Right ventricle myocardium superior (tissue), 1 donor: ENCODE data around the gene ATPAF2. TPM values are rescaled to one million over a fixed set of nuclear protein-coding genes. Genes with fewer than 3 reads are reported as not detected.

ENCODE experiments used
- ATAC-seq: fragments of 200-7000 bp; cut with Tn5 transposase; one replicate; pipeline ENCODE4 v1.9.1; 2020; ENCODE audit warnings: mild to moderate bottlenecking; ENCODE audit not compliant: poor library complexity
- DNase-seq: peaks from one replicate; pipeline ENCODE4 v3.0.0-alpha.2; 2020
- intact Hi-C: fragments of 100-400 bp; cut with DNase I; formaldehyde crosslinking; loops from one replicate; pipeline ENCODE4 v1.11.2; 2022
- long read RNA-seq: library from polyadenylated mRNA; unstranded; transcript quantifications from one replicate; pipeline ENCODE4 v2.0.0, GENCODE V29; 2021
- total RNA-seq: library from RNA; stranded (reverse); fragmentation: NEBNext Ultra II Directional; extraction: Animal tissue kit (Norgen Biotek cat#: 25700); gene quantifications from one replicate; pipeline ENCODE4 v1.2.1, GENCODE V29; 2021
- donor health status: DM: no; HTN: yes; CAD: no; lungs with severe emphysema.

Gene ATPAF2
- 34.1 TPM for total RNA-seq
- long read RNA-seq, transcript ATPAF2-206 (8 exons, 1,564 nt): major isoform, 41 of 53 reads
- long read RNA-seq, partial matches to known transcripts: 1 of 53 reads
- long read RNA-seq, other reads (novel, unspliced or antisense): 11 of 53 reads

DNA sequence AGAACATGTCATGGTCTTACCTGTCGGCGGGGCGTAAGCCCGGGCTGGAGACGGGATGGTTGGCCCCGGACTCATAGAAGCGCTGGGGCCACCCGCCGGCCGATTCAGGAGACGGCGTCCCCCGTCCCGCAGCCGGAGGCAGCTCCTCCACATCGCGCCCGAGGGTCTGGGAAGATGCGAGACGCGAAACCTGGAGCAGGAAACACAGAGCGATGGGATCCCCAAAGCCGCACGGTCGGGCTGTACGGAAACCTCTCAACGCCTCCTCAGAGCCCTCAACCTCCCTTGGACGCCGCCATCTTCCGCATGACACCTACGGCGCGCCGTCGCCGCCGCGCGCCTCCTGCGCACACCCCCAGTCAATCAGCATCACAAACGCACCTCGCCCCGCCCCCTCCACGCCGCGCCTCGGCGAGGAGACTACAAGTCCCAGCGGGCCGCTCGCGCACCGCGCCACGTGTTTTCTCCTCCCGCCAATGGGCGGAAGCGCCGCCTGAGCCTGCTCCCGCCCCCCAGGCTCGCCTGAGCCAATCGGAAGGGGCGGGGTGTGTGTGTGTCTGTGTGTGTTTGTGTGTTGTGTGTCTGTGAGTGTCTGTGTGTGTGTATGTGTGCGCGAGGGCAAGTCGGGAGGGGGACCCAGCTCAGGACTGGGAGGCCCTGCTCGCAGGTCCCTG, at the start of gene ATPAF2, which contains the start of gene GID4:
Gene ATPAF2, minus strand, starts transcription at position 308 of the 674 bp plus-strand sequence. Its CDS starts 155 bp downstream, at position 153.
Gene GID4, plus strand, starts transcription at position 548 of the 674 bp plus-strand sequence. Its CDS starts 57 bp downstream, at position 605.
- ATAC-seq (peak; percentile 97), DNase-seq (peak; percentile 100)
- intact Hi-C loops: loop anchor here (5.0 to 10.0 kb wide), 2 partner anchors 64 to 357 kb away; partner anchors contain the start of genes DRC3, RAI1 and TOM1L2

DNA sequence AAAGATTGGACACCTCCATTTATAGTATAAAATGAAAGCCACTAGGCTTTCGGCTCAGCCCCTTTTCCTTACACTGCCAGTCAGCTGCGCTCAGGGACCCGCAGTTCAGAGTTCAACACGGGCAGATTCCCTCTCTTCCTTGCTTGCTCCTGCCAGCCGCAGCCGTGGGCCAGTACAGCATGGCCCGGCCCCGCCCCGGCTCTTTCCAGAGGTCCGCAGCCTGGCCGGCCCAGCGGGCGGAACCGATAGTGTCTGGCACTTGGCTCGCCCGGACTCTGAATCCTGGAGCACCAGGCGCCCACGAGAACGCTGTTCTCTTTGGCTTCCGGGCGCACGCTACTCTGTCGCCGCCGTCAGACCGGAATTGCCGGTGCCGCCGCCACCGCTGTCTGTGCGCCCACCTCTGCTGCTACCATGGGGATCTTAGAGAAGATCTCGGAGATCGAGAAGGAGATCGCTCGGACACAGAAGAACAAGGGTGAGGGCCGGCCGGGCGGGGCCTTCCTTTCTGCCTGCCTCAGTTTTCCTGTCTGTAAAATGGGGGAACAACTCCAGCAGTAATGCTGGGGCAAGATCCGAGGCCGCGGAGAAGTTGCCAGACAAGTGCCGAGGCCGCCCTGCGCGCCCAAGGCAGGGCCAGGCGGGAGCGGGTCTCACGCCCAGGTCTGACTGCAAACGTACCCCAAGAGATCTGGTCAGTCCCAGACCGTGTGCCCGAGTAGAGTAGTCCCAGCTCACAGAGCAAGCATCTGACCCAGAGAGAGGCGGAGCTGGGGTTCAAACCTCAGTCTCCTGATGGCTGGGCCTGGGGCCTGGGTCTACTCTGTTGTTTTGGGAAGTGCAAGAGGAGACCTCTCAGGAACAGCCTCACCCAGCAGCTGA, 48.9 kb upstream of the ATPAF2 start, which contains the start of gene DRG2:
Gene DRG2, plus strand, starts transcription at position 339 of the 882 bp plus-strand sequence. Its CDS starts 76 bp downstream, at position 415.
- ATAC-seq: peak; percentile 98
- intact Hi-C loops: no loop called here
- DNase-seq: peak; percentile 95

DNA sequence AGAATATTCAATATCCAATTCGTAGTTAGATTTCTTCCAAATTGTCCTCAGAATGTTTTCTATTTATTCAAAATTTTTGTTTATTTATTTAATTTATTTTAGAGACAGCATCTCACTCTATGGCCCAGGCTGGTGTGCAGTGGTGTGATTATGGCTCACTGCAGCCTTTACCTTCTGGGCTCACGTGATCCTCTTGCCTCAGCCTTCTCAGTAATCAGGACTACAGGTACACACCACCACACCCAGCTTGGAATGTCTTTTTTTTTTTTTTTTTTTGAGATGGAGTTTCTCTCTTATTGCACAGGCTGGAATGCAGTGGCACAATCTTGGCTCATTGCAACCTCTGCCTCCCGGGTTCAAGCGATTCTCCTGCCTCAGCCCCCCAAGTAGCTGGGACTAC, 45.3 kb upstream of the ATPAF2 start:
- ATAC-seq: no peak
- no peak for DNase-seq
- intact Hi-C loops: no loop called here

DNA sequence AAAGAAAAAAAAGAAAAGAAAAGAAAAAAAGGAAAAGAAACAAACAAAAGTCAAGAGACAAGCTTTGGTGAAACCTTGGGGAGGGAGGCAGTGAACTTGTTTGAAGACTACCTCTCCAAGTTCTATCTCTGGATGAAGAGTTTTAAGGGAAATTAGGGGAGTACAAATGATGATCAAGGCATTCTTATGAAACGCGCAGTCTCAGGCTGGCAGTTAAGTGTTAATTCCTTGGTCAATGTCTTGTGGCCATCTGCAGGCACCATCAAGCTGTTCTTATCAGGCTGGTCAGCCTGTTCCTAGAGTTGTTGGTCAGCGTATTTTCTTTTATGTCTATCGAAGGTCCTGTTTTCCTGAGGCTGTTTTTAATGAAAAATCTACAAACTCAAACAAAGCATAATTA, 40.6 kb upstream of the ATPAF2 start:
- ATAC-seq: no peak
- DNase-seq: no peak
- intact Hi-C loops: no loop called here

DNA sequence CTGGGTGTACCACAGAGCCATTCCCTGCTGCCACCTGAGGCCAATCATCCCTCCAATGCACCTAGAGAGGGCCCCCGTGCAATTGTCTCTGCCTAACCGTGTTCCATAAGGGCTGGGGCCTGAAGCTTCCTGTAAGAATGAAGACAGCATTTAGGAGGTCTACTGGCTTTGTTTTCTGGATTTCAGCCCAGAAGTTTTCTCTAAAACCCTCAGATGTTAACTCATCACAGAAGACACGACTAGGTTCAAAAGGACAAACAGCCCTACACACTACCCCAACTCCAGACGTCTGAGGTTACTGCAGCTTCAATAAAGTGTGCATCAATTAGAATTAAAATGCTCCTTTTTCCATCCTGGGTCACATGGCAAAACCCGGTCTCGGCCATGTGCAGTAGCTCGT, 38.0 kb upstream of the ATPAF2 start:
- intact Hi-C loops: no loop called here
- DNase-seq: no peak
- no peak for ATAC-seq

DNA sequence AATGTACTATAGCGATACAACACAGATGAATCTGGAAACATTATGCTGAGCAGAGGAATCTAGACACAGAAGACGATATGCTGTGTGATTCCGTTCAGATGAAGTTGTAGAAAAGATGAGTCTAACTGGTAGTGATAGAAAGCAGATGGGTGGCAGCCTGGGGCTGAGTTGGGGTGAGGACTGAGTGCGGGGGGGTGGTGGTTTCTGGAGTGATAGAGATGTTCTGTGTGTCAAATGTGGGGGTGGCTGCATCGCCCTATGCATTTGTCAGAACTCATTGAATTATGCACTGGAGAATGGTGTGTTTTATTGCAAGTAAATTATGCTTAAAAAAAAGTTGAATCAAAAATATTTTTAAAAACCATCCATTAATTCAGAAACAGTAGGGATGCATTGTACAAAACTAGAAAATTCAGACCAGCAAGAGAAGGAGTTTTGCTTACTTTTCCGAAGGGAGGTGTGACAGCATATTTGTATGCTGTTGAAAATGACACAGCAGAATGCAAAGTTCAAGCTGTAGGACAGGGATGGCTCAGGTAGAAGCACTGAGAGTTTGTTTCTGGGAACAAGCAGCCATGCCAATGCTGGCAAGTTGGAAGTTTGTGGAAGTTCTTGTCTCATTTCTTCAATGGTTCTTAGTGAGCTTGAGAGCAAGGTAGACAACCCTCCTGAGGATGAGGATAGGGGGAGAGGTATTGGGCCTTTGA, 35.8 kb upstream of the ATPAF2 start:
- intact Hi-C loops: no loop called here
- ATAC-seq (no peak), DNase-seq (no peak)

DNA sequence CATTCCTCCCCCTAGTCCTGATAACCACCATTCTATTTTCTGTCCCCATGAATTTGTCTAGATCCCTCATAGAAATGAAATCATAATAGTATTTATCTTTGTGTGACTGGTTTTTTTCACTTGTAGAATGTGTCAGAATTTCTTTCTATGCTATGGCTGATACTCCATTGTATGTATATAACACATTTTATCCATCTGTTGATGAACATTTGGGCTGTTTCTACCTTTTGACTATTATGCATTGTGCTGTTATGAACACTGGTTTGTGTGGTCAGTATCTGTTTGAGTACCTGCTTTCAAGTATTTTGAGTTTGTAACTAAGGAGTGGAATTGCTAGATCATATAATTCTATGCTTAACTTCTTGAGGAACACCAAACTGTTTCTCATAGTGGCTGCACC, 32.8 kb upstream of the ATPAF2 start:
- intact Hi-C loops: no loop called here
- DNase-seq (no peak), ATAC-seq (no peak)

DNA sequence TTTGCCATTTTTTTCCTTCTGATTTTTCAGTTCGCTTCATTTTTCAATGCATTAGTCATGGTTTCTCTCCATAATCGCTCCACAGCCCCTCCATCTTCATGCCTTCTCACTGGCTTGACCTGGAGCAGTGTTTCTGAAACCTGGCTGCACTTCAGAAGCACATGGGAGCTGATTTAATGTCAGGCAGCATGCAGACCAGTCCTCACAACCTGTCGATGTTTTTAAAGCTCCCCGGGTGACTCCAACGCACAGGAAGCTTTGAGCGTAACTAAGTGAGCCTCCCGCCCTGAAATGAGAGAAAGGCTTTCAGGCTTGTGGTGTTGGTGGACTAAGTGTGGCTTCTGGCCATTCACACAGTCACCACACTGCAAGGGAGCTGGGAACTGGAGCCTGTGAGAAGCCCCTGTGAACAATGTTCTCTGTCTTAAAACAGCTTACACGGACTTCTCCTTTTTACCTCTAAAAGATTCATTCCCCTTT, 31.9 kb upstream of the ATPAF2 start:
- intact Hi-C loops: no loop called here
- ATAC-seq: no peak
- DNase-seq: no peak

DNA sequence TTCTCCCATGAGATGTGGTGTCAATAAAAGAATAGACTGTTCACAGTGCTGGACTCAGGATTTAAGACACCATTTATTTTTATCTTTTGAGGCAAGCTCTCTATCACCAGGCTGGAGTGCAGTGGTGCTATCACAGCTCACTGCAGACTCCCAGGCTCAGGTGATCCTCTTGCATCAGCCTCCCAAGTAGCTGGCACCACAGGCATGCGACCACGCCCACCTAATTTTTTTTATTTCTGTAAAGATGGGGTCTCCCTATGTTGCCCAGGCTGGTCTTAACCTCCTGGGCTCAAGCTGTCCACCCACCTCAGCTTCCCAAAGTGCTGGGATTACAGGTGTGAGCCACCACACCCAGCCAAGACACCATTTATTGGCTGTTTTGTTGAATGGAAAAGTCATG, 30.1 kb upstream of the ATPAF2 start:
- intact Hi-C loops: no loop called here

DNA sequence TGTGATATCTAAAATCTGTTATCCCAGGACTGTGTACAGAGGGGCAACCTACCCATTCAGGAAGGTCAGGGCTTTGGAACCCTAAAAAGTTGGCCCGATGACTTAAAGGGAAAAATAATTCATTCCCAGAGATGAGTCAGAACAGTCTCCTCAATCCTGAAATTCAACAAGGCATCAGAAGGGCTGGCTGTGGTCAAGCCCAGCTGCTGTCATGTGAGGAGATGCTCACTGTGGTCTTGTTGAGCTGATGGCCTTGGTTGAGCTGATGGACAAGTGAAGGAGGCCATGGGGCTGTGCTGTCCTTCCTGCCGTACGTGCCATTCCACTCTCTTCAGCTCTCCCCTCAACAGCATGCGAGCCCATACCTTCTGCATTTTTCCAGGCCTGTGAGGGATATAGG, 27.9 kb upstream of the ATPAF2 start:
- ATAC-seq: no peak
- no peak for DNase-seq
- intact Hi-C loops: no loop called here

More for the DNA sequence above, 30.1 kb upstream of the ATPAF2 start:
- ATAC-seq (no peak), DNase-seq (no peak)

DNA sequence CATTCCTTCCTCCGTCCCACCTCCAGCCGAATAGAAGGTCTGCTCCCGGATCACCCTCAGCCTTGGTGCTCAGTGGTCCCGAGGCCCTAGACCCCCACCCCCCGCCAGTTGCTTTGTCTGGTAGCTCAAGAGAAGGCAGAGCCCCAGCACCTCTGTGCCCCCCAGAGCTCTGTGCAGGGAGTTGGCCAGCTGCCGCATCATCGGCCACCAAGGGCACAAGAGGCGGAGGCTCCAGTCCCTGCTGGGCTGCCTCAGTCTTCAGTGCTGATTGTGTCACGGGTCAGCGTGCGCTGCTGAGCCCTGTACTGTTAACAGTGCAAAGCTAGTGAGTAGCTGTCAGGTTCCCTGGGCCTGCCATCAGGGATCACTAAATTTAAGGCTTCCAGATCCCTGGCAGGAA, 26.6 kb upstream of the ATPAF2 start:
- ATAC-seq (no peak), DNase-seq (no peak)
- intact Hi-C loops: no loop called here

DNA sequence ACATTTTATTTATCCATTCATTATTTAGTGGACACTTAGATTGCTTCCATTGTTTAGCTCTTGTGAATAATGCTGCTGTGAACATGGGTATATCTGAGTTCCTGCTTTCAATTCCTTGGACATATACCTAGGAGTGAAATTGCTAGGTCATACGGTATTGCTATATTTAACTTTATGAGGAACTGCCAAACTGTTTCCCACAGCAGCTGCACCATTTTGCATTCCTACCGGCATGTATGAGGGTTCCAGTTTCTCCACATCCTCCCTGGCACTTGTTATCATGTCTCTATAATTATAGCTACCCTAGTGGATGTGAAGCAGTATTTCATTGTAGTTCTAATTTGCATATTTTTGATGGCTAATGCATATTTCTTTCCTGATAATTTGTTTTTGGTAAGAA, 25.1 kb upstream of the ATPAF2 start:
- DNase-seq (no peak), ATAC-seq (peak; percentile 70)
- intact Hi-C loops: no loop called here

DNA sequence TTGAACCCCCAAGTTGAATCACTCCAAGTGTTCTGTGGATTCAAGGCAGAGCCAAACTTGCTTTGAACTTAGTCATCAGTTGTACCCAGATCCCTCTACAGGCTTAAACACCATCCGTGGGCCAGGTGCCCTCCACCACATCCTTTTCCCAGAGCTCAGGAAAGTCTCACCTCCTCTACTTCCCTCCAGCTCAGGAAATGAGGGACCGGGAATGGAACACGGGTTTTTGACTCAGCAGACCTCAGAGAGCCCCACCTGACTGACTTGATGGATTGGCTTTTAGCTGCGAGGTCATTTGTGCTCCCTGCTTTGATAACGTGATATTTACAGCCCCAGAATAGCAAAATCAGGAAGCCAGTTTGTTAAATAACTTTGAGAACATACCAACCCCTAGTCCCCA, 20.3 kb upstream of the ATPAF2 start:
- no peak for ATAC-seq
- intact Hi-C loops: no loop called here
- no peak for DNase-seq

DNA sequence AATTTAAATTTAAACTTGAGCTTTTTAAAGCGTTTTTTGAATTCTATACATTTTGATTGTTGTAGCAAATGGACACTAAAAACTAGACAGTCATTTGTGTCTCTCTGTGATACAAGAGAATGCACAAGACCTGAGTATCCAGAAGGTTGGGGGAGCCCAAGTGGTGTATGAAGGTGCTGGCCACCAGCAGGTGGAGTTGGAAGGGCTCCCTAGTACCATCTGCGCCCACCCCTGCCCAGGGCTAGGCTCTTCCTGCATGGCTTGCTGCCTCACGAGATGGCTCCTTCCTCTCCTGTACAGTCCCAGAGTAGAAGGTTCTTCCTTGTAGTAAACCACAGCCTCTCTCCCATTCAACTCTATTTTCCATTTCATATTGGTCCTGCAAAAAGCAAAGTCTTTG, 17.2 kb upstream of the ATPAF2 start:
- DNase-seq (no peak), ATAC-seq (no peak)
- intact Hi-C loops: no loop called here

DNA sequence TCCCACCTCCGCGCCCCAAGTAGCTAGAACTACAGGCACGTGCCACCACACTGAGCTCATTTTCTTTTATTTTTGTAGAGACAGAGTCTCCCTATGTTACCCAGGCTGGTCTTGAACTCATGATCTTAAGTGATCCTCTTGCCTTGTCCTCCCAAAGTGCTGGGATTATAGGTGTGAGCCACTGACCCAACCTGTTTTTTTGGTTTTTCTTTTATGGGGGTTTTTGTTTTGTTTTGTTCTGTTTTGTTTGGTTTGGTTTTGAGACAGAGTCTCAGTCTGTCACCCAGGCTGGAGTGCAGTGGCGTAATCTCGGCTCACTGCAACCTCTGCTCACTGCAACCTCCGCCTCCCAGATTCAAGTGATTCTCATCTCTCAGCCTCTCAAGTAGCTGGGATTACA, 16.6 kb upstream of the ATPAF2 start:
- no peak for ATAC-seq
- intact Hi-C loops: no loop called here
- no peak for DNase-seq

DNA sequence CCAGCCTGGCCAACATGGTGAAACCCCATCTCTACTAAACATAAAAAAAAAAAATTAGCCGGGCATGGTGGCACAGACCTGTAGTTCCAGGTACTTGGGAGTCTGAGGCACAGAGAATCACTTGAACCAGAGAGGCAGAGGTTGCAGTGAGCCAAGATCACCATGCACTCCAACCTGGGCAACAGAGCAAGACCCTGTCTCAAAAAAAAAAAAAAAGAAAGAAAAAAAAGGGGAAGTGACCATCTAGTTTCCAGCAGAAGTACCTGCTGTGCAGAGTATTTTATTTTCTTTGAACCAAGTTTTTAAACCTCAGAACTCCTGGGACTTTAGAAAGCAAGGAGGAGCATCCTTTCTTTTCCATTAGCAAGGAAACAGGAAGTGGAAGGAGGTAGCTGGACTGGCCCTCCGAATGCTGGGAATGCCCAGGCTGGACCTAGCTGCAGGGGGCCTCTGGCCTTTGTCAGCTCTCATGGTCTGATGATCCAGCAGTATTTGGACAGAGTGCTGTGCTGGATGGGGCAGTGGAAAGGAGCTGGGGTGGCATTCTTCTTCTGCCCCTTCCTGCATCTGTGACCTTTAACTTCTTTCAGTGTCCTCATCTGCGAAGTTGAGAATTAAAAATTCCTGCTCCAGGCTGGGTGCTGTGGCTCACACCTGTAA, 6.9 kb upstream of the ATPAF2 start:
- no peak for DNase-seq
- intact Hi-C loops: no loop called here
- no peak for ATAC-seq

DNA sequence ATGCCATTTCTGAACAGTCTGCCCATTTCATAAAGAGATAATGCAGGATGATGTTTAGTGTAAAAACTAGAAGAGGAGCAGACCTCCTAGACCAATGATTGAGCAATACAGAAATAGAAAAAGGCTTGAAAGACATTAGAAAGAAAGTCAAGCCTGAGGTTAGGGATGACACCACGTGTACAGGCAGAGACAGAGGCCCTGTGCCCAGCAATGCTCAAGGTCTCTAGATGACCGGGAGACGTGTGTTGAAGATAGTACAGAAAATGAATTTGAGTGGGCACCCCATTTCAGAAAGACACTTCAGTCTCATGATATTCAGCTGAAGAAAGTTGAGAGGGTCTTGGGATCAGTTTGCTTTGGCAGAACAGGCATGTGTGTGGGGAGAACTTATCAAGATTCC, 5.6 kb upstream of the ATPAF2 start:
- DNase-seq: no peak
- ATAC-seq: no peak
- intact Hi-C loops: no loop called here

DNA sequence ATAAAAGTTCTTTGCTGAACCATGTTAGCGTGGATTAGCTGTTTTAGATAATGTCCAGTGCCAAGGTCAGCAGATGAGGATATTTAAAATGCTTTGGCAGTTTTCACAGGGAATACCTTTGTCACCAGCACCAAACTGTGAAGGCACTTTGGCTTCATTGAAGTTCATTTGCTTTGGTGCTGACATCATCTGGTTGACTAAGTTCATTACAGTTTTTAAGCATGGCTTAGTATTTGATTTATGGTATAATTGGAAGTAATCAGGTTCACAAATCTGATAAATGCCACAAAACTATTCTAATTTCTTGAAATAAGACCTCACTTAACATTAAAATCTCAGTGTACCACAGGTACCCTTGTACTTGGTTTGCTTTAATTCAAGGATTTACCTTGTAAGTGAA, 4.5 kb upstream of the ATPAF2 start:
- ATAC-seq: no peak
- intact Hi-C loops: no loop called here
- no peak for DNase-seq
